GM12878 (cell line): ENCODE results near the gene CDH4. TPM values are rescaled to one million over a fixed set of nuclear protein-coding genes. Genes with fewer than 3 reads are reported as not detected.

Experiments
- ATAC-seq: fragments of 200-7000 bp; cut with Tn5 transposase; 3 replicates; pipeline ENCODE4 v1.9.1; 2020; ENCODE audit warnings: mild to moderate bottlenecking, moderate library complexity
- BruUV-seq: library from RNA; stranded (reverse); fragments of 400-500 nt; replicated peaks from 2 replicates; lab custom pipeline; 2021; lab: Mats Ljungman, UMichigan
- CTCF ChIA-PET: fragments of 300-600 bp; sonication (Branson Sonifier 250); formaldehyde crosslinking; extraction: SDS; loops from one replicate; lab custom pipeline; 2021; ENCODE audit warnings: inconsistent platforms; lab: Yijun Ruan, JAX
- POLR2A ChIA-PET: fragments of 350-600 bp; formaldehyde crosslinking; extraction: SDS; loops from one replicate; lab custom pipeline; 2021; ENCODE audit warnings: inconsistent platforms; lab: Charles Lee
- RAD21 ChIA-PET: fragments of 300-600 bp; sonication (Branson Sonifier 250); formaldehyde crosslinking; loops from one replicate; lab custom pipeline; 2023; ENCODE audit warnings: antibody characterized with exemption; ENCODE audit not compliant: unreplicated experiment; lab: Charles Lee
- SMC1A ChIA-PET: fragments of 300-600 bp; sonication (Branson Sonifier 250); formaldehyde crosslinking; loops from one replicate; lab custom pipeline; 2023; ENCODE audit not compliant: unreplicated experiment, uncharacterized antibody; lab: Charles Lee
- DNase-seq: peaks from one replicate; pipeline ENCODE4 v3.0.0-alpha.2; 2011; ENCODE audit warnings: low read depth, low spot score
- FAIRE-seq: peaks from 3 replicates; lab custom pipeline; 2011; peaks lifted over from hg19 to GRCh38; lab: Jason Lieb, UNC
- H2AFZ ChIP-seq: 2 replicates; pipeline ENCODE4 v1.6.0; 2011; ENCODE audit warnings: low read depth, low read length, control low read depth; ENCODE audit not compliant: control insufficient read depth
- H3K27ac ChIP-seq: 2 replicates; pipeline ENCODE4 v1.5.1; 2011; ENCODE audit warnings: control low read depth; ENCODE audit not compliant: control insufficient read depth, insufficient read depth
- H3K27me3 ChIP-seq, 2 experiments: replicated peaks in 1 of 2; 2 replicates each; pipeline versions ENCODE4 v1.6.0 to v1.6.1; 2011; ENCODE audit warnings: low read length in 1 of 2; ENCODE audit not compliant: control insufficient read depth in 2 of 2, insufficient read depth in 2 of 2
- H3K36me3 ChIP-seq, 2 experiments: 2 replicates each; pipeline ENCODE4 v1.5.1; 2011; ENCODE audit warnings: low read length in 1 of 2; ENCODE audit not compliant: control insufficient read depth in 2 of 2, insufficient read depth in 2 of 2
- H3K4me1 ChIP-seq: 2 replicates; pipeline ENCODE4 v1.6.1; 2011; ENCODE audit warnings: mild to moderate bottlenecking, low read length, moderate library complexity, mixed read lengths; ENCODE audit not compliant: control insufficient read depth, insufficient read depth
- H3K4me2 ChIP-seq: 2 replicates; pipeline ENCODE4 v1.6.0; 2011; ENCODE audit warnings: control low read depth; ENCODE audit not compliant: control insufficient read depth, insufficient read depth
- H3K4me3 ChIP-seq: fragments of 200-600 bp; sonication (generic); 2 replicates; pipeline ENCODE4 v1.5.1; 2016
- H3K79me2 ChIP-seq: 2 replicates; pipeline ENCODE4 v1.6.0; 2011; ENCODE audit warnings: low read length; ENCODE audit not compliant: control insufficient read depth, insufficient read depth
- H3K9ac ChIP-seq: 2 replicates; pipeline ENCODE4 v1.8.0; 2011; ENCODE audit warnings: low read length, control low read depth, mixed read lengths; ENCODE audit not compliant: control insufficient read depth, insufficient read depth
- H3K9me3 ChIP-seq: replicated peaks from 3 replicates; pipeline ENCODE4 v1.5.1; 2011; ENCODE audit warnings: mild to moderate bottlenecking, low read length; ENCODE audit not compliant: control insufficient read depth, insufficient read depth
- H4K20me1 ChIP-seq: 2 replicates; pipeline ENCODE4 v1.6.0; 2011; ENCODE audit not compliant: control insufficient read depth, insufficient read depth
- CUX1 ChIP-seq: IDR thresholded peaks from 2 replicates; pipeline ENCODE4 v1.6.1; 2012; ENCODE audit warnings: improper control_type of control experiment, low read depth, low read length; ENCODE audit not compliant: insufficient replicate concordance
- E4F1 ChIP-seq: fragments of 450-650 bp; IDR thresholded peaks from 2 replicates; pipeline ENCODE4 v1.6.1; 2018; ENCODE audit warnings: borderline replicate concordance, mild to moderate bottlenecking; ENCODE audit not compliant: partially characterized antibody
- MYC ChIP-seq: IDR thresholded peaks from 2 replicates; pipeline ENCODE4 v1.6.1; 2011; ENCODE audit warnings: mild to moderate bottlenecking, low read length, moderate library complexity, inconsistent platforms; ENCODE audit not compliant: insufficient read depth, insufficient replicate concordance, insufficient read length, severe bottlenecking
- NRF1 ChIP-seq: conservative IDR thresholded peaks from 2 replicates; pipeline ENCODE4 v1.6.1; 2011; ENCODE audit warnings: mild to moderate bottlenecking, low read depth, low read length, improper control_type of control experiment
- POLR2AphosphoS5 ChIP-seq: IDR thresholded peaks from 2 replicates; pipeline ENCODE4 v1.6.1; 2011; ENCODE audit warnings: mild to moderate bottlenecking, low read length, inconsistent platforms
- SUZ12 ChIP-seq: fragments of 200-600 bp; sonication (generic); IDR thresholded peaks from one replicate; pipeline ENCODE4 v1.6.1; 2018; ENCODE audit warnings: antibody characterized with exemption, mild to moderate bottlenecking; ENCODE audit not compliant: unreplicated experiment
- ZBTB11 ChIP-seq: fragments of 450-650 bp; formaldehyde crosslinking; IDR thresholded peaks from 2 replicates; pipeline ENCODE4 v1.5.0; 2022; ENCODE audit warnings: mild to moderate bottlenecking, missing genetic modification characterization
- WGBS: methylation state at CpG from one replicate; pipeline ENCODE4 v1.1.6; 2016; ENCODE audit warnings: low lambda C conversion rate; ENCODE audit not compliant: insufficient replicate concordance, insufficient coverage; ENCODE audit errors: missing lambda C conversion rate; 5-methylcytosine and 5-hydroxymethylcytosine counted together
- in situ Hi-C: fragments of 300-500 bp; cut with MboI; formaldehyde crosslinking; loops from 9 replicates; pipeline ENCODE4 v1.14.3; 2018; ENCODE audit warnings: mixed read lengths
- intact Hi-C: fragments of 100-400 bp; cut with micrococcal nuclease; formaldehyde crosslinking; loops from one replicate; pipeline ENCODE4 v1.14.2; 2022; ENCODE audit not compliant: unreplicated experiment
- polyA plus RNA-seq, 11 experiments: library from polyadenylated mRNA; depleted of rRNA in 4 of 11; unstranded in 6 of 11; stranded (reverse) in 5 of 11; fragments of >200 nt; fragmentation: Nextera tagmentation in 4 of 11; fragmentation: Illumina TruSeq in 1 of 11; extraction: Ambion mirVana in 4 of 11; extraction: Trizol in 1 of 11; gene quantifications; 1 replicate in 1 of 11; 2 replicates in 10 of 11; pipeline versions ENCODE4 v1.2.1 to v1.2.3, GENCODE V29; 2011 to 2016; ENCODE audit warnings: inconsistent platforms in 2 of 11, missing spikeins in 2 of 11, low read depth in 1 of 11
- total RNA-seq, 4 experiments: library from RNA; depleted of rRNA in 3 of 4; stranded (reverse); fragments of >200 nt in 3 of 4; fragmentation: Illumina TruSeq in 1 of 4; extraction: Trizol in 1 of 4; gene quantifications; 2 replicates each; pipeline versions ENCODE4 v1.2.1 to v1.2.3, GENCODE V29; 2013 to 2021

Gene CDH4
- total and polyA plus RNA-seq, 10 of the 15 experiments (the other 5 are each of a cell fraction or from before 2014, with no cell fraction given): not detected

GRCh38 chr20:61809006-61809770 lies 557.1 kb downstream of the CDH4 start (continued):
- TF ChIP-seq NRF1 (no peak), MYC (no peak), POLR2AphosphoS5 (no peak), ZBTB11 (no peak), SUZ12 (no peak)

- Histone ChIP-seq H3K27me3 (no peaks in the 10 kb centered on the region; a peak in 1 of 4 replicates), H3K4me2 (no peak overlapping the region), H4K20me1 (no peaks in the 10 kb centered on the region), H3K9me3 (no peaks in the 10 kb centered on the region), H3K4me3 (no peak overlapping the region), H3K79me2 (no peaks in the 10 kb centered on the region), H3K9ac (no peak overlapping the region), H2AFZ (no peak overlapping the region), H3K27ac (no peak overlapping the region), H3K36me3 (no peaks in the 10 kb centered on the region), H3K4me1 (no peaks in the 10 kb centered on the region)
- in situ Hi-C loops (no loop called here), intact Hi-C loops (no loop called here)
- no peak for DNase-seq
- ChIA-PET SMC1A (no interaction called here), RAD21 (no interaction called here), POLR2A (no interaction called here), CTCF (no interaction called here)
- no peak for FAIRE-seq
- WGBS: 38% methylated on average over 18 of the region's 22 CpGs
- ATAC-seq: no peak
- no TSS peak for BruUV-seq
- no peak for TF ChIP-seq E4F1
- no peak for TF ChIP-seq CUX1
These were observed 558.1 kb downstream of the CDH4 start for GRCh38 chr20:61810066-61810737.
